Stimulated activated CD8-positive, alpha-beta memory T cell treated with anti-CD3 and anti-CD28 coated beads, Interleukin-2, amount 100 ng/mL, for 1 hour (primary cell): ENCODE data around the gene CDH13.

Experiments
- DNase-seq, 2 donors: peaks; one replicate each; pipeline ENCODE4 v3.0.0-alpha.2; 2020; ENCODE audit warnings: low read depth in 2 of 2

The CDH13 gene

DNA sequence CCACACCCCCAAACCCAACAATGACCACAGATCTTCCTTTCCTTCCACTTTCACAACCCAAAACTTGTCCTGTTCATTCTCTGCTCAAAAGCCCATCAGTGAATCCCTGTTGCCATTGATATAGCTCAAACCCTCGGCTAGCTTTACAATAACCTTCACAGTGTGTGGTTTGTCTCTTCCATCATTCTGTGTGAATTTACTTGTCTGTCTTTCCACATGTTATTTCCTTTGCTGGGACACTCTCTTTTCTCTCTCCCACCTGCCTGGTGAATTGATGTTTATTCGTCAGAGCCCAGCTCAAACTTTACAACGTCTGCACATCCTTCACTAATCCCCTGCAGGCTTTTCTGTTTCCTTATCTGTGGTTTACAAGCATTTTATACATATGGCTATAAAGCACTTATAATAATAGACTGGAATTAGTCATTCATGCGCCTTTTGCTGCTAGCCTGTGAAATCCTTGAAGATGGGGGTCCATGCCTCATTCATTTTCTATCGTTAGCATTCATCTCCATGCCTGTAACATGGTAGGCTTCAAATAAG is 114.4 kb downstream of the CDH13 start:
- DNase-seq = no peak

DNA sequence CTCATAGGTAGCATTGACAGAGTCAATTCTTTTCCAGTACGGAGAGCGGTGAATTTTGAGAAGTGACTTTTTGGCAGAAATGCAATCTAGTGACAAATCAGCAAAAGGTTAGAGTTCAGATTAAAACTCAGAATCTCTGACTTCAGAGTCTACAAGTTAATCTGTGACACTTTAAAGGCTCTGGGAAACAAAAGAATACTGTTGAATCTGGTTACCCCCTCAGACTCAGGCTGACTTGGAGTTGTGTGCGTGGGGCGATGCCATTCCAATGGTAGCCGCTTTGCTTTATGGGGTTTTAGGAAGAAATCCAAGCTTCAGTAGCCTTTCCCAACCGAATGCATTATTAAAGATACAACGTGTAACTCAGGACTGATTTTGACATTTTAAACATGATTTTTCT is 118.2 kb downstream of the CDH13 start:
- DNase-seq = no peak

- no peak for DNase-seq
Observed at GRCh38 chr16:82748026-82748425, 121.3 kb downstream of the CDH13 start.

DNA sequence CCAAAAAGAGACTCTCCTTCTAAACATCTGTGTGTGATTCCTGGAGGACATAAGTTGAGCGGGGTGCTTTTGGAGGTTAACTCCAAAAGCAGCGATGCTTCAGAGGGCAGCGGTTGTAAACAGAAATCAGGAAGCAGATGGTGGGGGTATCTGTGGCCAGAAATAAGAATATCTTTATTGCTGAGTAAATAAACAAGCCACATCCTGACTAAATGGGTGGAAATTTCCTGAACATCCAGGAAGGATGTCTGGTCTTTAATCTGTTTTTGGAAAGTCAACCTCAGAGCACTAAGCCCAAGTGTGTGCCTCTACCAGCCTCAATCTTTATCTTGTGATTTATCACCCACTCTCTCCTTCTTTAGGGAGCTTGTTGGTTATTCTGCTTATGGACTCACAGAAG is 123.3 kb downstream of the CDH13 start:
- no peak for DNase-seq

GRCh38 chr16:82751020-82751419 is 124.3 kb downstream of the CDH13 start:
- no peak for DNase-seq

- no peak for DNase-seq
Observed at GRCh38 chr16:82752172-82752571, 125.4 kb downstream of the CDH13 start.

GRCh38 chr16:82753821-82754220 is 127.1 kb downstream of the CDH13 start:
- no peak for DNase-seq

GRCh38 chr16:82754716-82755513 is 128.1 kb downstream of the CDH13 start:
- no peak for DNase-seq

DNA sequence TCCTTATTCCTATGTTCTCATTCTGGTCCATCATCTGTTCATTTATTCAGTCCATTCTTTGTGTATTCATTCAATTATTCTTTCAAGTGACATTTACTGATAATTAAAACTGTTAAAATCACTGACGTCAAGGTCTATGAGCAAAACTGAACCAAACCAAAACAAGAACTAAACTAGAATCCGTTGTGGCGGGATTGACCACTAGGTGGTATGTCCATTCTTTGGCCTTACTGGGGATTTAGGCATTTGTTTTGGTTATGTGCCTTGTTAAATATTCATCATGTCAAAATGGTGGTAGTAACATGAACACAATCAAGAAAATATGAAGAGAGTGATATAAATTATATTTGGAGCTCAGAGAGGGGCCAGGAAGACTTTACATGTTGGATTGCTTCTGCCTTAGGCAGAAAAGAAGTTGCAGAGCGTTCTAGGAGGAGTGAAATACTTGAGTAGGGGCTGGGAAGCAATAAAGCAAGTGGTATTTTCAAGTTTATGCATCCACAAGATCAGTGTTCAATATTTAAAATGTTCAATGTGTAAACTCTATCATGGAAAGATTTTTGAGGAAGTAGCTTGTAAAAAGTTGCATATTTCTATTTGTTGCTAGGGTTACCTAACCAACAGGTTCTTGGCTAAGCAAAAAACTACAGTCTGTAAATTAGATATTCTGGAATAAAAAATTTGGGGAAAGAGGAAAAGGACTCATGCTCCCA is 129.0 kb downstream of the CDH13 start:
- DNase-seq = no peak

- DNase-seq = no peak
Observed at GRCh38 chr16:82756283-82756599, 129.5 kb downstream of the CDH13 start.

- no peak for DNase-seq
Observed at GRCh38 chr16:82758406-82758805, 131.6 kb downstream of the CDH13 start.

DNA sequence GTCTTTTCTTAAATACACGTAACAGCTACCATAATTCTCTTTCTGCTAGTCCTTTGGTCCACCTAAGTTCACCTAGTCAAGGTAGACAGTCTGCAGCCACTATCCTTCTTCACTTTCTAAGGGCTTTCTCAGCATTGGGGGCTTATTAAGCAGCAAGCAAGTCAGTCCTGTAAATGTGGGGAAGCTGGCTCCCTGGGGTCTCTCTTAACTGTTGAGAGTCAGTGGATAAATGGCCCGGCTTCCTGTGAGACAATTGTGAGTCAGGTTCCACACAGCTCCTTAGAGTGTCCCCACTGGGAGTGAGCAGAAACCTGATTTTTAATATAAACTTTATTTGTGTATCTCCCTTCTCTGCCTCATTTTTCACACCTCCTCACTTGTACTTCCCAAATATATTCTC is 132.1 kb downstream of the CDH13 start:
- DNase-seq = no peak

GRCh38 chr16:82761236-82761635 is 134.5 kb downstream of the CDH13 start:
- no peak for DNase-seq

- no peak for DNase-seq
Observed at GRCh38 chr16:82761858-82762257, 135.1 kb downstream of the CDH13 start.

DNA sequence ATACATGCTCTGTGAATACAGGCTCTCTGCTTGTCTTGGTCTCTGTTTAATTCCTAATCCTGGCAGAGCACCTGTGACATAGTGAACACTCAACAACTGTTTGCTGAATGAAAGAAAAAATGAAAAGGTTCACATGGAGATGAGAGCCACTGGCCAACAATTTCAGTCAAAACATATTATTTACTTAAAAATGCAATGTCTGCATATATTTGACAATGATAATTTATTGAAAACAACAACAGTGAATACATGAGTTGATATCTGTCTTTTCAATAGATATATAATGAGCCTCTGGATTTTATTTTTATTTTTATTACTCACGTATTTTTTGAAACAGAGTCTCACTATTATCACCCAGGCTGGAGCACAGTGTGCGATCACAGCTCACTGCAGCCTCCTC is 136.6 kb downstream of the CDH13 start:
- no peak for DNase-seq

DNA sequence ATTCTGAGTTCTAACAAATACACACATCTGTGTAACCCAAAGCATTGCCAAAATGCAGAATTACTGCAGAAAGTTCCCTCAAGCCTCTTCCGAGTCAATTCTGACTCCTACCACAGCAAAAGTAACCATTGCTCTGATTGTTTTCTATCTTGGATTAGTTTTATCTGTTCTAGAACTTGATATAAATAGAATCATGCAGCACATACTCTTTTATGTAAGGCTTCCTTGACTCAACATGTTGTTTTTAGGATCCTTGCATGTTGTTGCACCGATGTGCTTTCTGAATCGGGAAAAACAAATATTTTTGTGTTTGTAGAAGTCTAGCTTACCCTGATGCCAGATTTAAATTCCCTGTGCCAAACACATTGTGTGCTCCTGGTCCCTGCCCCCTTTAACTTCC is 140.4 kb downstream of the CDH13 start:
- no peak for DNase-seq

DNA sequence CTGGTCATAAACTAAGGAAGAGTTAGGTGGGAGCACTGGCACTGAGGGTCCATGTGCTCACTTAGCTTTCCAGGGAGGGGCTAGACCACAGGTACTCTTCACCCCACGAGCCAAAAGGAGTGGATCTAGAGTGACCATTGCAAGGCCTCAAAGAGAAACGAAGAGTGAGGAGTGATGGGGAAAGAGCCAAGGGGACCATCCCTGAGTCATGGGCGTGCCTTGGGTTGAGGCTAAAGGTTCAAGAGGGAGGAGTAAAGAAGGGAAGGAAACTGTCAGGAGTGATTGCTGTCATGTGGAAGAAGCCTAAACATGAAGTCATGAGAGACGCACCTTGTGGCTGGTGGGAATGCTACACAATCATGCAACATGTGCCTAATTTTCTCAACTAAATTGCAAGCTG is 141.0 kb downstream of the CDH13 start:
- no peak for DNase-seq

DNA sequence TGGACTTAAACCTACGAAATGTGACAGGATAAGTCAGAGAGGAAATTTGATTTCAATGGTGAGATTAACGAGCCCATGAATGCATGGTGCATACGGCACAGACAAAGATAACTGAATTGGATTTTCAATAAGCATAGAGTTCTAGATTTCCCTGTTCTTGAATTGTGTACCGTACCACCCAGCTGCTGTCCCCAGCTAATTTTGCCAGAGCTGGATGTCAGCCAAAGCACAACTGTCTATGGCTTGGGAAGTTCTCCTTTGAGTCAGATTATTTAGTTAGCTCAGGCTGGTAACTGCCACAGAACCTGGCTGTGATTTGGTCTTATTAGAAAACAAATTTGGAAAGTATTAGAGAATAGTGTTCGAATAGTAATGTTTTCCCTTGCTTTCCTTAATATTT is 143.1 kb downstream of the CDH13 start:
- no peak for DNase-seq

GRCh38 chr16:82772215-82772614 is 145.4 kb downstream of the CDH13 start:
- no peak for DNase-seq

DNA sequence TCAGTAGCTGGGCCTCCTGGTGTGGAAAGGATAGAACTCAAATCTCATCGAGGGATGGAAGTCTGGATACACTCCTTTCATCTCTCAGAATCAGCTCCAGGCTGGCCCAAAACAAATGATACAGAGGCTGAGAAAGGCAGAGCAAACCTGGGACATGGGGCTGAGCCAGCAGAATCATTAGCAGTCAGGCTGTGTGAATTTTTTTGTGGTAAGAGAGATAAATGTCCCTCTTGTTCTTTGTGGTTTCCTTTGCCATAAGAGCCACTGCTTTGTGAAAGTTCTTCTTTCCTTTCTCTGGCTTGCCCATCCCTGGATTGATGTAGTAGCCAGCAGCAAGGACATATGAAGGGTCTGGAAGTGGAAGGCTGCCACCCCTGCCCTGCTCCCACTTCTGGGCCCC is 146.2 kb downstream of the CDH13 start:
- DNase-seq = no peak

- no peak for DNase-seq
Observed at GRCh38 chr16:82776470-82777146, 149.8 kb downstream of the CDH13 start.

DNA sequence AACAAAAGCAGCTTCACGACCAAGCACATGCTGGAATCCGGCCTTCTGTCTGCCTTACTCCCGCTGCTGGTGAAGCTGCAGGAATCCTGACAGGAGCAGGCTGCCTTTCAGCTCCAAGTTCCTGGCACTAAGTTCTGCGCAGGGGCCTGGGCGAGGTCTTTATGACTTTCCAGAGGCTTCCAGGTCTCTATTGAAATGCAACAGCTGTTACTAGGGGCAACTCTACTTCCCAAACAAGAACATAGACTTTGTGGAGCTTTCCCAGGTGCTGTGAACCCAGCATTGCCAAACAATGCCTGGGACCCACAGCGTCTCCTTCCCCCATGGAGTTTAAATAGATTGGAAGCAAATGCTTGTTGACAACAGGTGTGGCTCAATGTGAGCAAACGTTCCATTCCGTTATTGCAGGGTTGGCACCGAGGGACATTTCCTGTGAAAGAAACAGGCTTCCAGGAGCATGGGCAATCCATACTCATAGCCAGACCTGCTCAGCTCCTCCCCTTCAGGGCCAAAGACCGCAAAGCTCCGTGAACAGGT is 156.0 kb downstream of the CDH13 start:
- DNase-seq = no peak
